Fibroblast of the conjunctiva (primary cell): ENCODE data around the gene LRRC51.

Experiments used
- DNase-seq: peaks from one replicate; pipeline ENCODE4 v3.0.0-alpha.2; 2010; ENCODE audit warnings: low read depth

The LRRC51 gene, protein sequence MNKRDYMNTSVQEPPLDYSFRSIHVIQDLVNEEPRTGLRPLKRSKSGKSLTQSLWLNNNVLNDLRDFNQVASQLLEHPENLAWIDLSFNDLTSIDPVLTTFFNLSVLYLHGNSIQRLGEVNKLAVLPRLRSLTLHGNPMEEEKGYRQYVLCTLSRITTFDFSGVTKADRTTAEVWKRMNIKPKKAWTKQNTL

GRCh38 chr11:72080326-72081183 lies at the start of gene LRRC51, which contains the start of gene NUMA1:
TSS of gene LRRC51 (plus strand) at chr11:72080850. CDS start at chr11:72089084, 8,234 bp downstream.
TSS of gene NUMA1 (minus strand) at chr11:72080542. CDS start at chr11:72035943, 44,599 bp downstream.
- peak; percentile 100 for DNase-seq

GRCh38 chr11:72036687-72037086 lies 44.0 kb upstream of the LRRC51 start:
- DNase-seq = no peak

GRCh38 chr11:72037554-72038311 lies 42.9 kb upstream of the LRRC51 start:
- DNase-seq = no peak

DNA sequence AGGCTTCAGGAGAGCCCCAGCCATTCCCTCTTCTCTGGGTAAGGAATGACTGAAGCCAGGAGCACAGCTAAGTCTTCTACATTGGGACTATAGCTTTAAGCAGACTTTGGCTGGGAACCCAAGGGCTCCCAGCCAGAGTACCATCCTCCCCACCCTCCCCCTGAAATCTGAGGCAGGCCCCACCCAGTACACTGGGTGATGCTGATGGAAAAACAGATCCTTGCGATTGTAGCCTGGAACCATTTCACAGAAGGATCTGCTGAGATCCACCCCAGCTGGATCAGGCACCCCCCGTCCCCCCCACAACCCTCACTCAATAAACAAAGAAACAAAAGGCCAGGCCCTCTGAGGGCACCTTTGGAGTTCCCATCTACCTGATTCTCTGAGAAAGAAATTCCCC lies 42.2 kb upstream of the LRRC51 start:
- DNase-seq = peak; percentile 82

DNA sequence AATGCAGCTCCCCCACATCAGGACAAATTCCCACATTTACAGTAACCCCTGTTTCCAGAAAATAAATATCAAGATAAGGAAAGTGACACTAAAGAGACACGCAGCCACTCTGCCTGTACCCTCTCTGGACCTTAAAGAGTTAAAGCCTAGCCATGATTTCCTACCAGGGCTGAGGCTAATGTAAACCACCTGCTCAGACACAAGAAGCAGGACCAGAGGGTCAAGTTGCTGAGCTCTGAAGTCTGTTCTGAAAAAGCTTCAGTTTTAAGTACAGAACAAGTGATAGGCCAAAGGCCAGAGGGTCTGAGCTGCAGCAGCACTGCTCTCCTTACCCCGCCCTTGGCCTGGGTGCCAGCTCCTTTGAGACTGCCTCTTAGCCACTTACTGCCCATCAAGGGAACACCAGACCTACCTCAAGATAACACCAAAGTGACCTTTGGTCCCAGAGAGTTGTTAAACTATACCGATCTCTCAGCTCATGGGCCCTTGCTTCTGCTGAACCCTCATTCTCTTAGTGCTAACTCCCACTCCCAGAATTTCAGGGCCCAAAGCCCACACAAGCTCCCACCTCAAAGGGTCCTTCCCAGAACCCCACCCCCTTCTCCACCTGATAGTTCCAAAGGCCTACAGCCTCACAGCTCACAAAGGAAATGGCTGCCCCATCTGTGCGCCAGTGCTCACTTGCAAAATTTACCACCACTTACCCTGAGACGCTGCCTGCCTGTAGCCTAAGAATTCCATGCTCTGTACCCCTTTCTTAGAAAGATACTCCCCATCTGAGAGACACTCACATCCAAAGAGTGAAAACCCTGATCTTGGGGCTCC lies 41.4 kb upstream of the LRRC51 start:
- DNase-seq = peak; percentile 79

- no peak for DNase-seq
These were observed 40.7 kb upstream of the LRRC51 start for GRCh38 chr11:72039856-72040401.

- peak; percentile 92 for DNase-seq
These were observed 39.9 kb upstream of the LRRC51 start for GRCh38 chr11:72040491-72041363.

- DNase-seq = peak; percentile 57
These were observed 39.1 kb upstream of the LRRC51 start for GRCh38 chr11:72041364-72042063.

DNA sequence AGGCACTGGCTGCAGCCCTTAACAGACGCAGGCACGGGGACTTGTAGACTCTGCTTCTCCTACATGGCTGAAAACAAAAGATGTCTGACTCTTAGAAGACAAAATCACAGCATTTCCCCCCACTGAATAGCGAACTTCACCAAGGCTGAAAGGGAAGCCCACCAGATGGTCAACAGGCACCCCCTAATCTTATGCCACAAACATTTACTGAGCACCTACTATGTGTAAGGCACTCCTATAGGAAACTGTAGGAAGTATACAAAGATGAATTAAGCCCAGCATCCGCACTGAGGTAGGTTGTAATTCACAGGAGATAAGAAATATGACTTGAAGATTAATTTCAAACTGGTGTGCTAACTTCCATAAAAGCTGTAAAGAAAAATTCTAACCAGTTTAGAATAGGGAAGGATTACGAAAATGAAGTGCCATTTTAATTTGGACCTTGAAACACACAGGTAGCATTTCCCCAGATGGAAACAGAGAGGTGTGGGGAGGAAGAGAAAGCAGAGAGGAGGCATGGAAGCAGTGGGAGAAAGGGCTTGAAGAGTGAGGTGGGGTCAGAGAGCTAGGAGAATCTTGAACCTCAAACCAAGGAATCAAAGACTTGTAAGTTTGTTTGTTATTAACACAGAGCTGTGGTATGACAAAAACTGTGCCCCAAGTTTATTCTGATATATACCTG lies 38.4 kb upstream of the LRRC51 start:
- no peak for DNase-seq

GRCh38 chr11:72045849-72046248 lies 34.8 kb upstream of the LRRC51 start:
- peak; percentile 68 for DNase-seq

- no peak for DNase-seq
These were observed 31.7 kb upstream of the LRRC51 start for GRCh38 chr11:72048766-72049460.

DNA sequence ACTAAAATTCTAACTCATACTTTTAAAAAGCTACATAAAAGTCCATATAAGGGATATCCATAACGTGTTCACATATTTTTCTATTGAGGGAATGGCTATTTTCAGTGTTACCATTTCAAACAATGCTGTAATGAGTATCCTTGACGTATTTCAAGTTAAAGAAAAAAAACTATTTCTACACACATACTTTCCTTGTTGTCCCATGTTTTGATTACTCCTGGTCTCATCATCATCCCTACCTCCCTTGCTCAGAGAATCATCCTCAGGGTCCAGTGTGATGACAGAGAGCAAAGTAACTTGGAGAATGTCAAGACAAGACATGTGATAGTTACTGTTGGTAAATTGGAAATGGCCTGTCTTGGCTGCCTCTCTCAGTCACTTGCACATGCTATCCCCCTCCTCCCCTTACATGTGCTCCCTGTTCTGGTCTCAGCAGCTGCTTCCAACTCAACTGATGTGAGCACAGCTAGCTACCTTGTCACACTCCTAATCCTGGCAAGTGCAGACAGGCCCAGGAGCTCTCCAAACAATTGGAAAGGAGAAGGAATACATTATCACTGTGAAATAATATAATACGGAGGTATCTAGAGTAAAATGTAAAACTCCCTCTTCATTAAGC lies 22.1 kb upstream of the LRRC51 start:
- DNase-seq = no peak

GRCh38 chr11:72061739-72062396 lies 18.8 kb upstream of the LRRC51 start:
- DNase-seq = no peak

GRCh38 chr11:72066855-72067254 lies 13.8 kb upstream of the LRRC51 start:
- DNase-seq = no peak

GRCh38 chr11:72067266-72067665 lies 13.4 kb upstream of the LRRC51 start:
- no peak for DNase-seq

GRCh38 chr11:72067676-72068075 lies 13.0 kb upstream of the LRRC51 start:
- DNase-seq = no peak

GRCh38 chr11:72069200-72069599 lies 11.4 kb upstream of the LRRC51 start:
- no peak for DNase-seq
